HepG2 (cell line): ENCODE results near the gene C20orf144. TPM values are rescaled to one million over a fixed set of nuclear protein-coding genes. Genes with fewer than 3 reads are reported as not detected.

Experiments used
- ETV5 ChIP-seq: IDR thresholded peaks from 2 replicates; pipeline ENCODE4 v1.6.1; 2018; ENCODE audit warnings: missing biosample characterization, missing genetic modification reagents, inconsistent platforms, borderline replicate concordance
- HCFC1 ChIP-seq: fragments of 150-350 bp; IDR thresholded peaks from 2 replicates; pipeline ENCODE4 v1.6.1; 2014; ENCODE audit warnings: low read depth, low read length
- HINFP ChIP-seq: sonication (generic); formaldehyde crosslinking; IDR thresholded peaks from 2 replicates; pipeline ENCODE4 v1.4.0; 2020; ENCODE audit warnings: low read depth, mild to moderate bottlenecking, missing genetic modification reagents
- HNF1A ChIP-seq, 2 experiments: sonication (generic) in 1 of 2; formaldehyde crosslinking in 1 of 2; IDR thresholded peaks; 2 replicates each; pipeline versions ENCODE4 v1.4.0 to v1.6.1; 2016 to 2020; ENCODE audit warnings: borderline replicate concordance in 1 of 2, low read depth in 1 of 2, mild to moderate bottlenecking in 1 of 2, missing genetic modification reagents in 1 of 2
- IRX3 ChIP-seq: sonication (generic); formaldehyde crosslinking; IDR thresholded peaks from 2 replicates; pipeline ENCODE4 v1.8.1; 2023; ENCODE audit warnings: mild to moderate bottlenecking, low read depth, missing genetic modification reagents, borderline replicate concordance
- JARID2 ChIP-seq: sonication (generic); formaldehyde crosslinking; IDR thresholded peaks from 2 replicates; pipeline ENCODE4 v1.8.1; 2023; ENCODE audit warnings: missing genetic modification reagents, inconsistent platforms; ENCODE audit not compliant: insufficient replicate concordance
- MTERF4 ChIP-seq: sonication (generic); formaldehyde crosslinking; IDR thresholded peaks from 2 replicates; pipeline ENCODE4 v1.8.0; 2023; ENCODE audit warnings: mild to moderate bottlenecking, missing genetic modification reagents
- PLSCR1 ChIP-seq: sonication (generic); formaldehyde crosslinking; IDR thresholded peaks from 2 replicates; pipeline ENCODE4 v1.5.0; 2020; ENCODE audit warnings: missing genetic modification reagents, mild to moderate bottlenecking, borderline replicate concordance
- RARA ChIP-seq: IDR thresholded peaks from 2 replicates; pipeline ENCODE4 v1.6.1; 2016; ENCODE audit warnings: missing genetic modification reagents, missing compliant biosample characterization
- REPIN1 ChIP-seq: sonication (generic); formaldehyde crosslinking; IDR thresholded peaks from 2 replicates; pipeline ENCODE4 v1.8.0; 2022; ENCODE audit warnings: missing genetic modification reagents, low read depth, mild to moderate bottlenecking, borderline replicate concordance
- RXRA ChIP-seq: sonication (generic); formaldehyde crosslinking; IDR thresholded peaks from 2 replicates; pipeline ENCODE4 v1.5.1; 2020; ENCODE audit warnings: missing genetic modification reagents
- SMARCC2 ChIP-seq: fragments of 450-650 bp; IDR thresholded peaks from 2 replicates; pipeline ENCODE4 v1.6.1; 2017; ENCODE audit warnings: antibody characterized with exemption, mild to moderate bottlenecking
- SNAI1 ChIP-seq: sonication (generic); formaldehyde crosslinking; IDR thresholded peaks from 2 replicates; pipeline ENCODE4 v1.5.0; 2020; ENCODE audit warnings: mild to moderate bottlenecking, missing genetic modification reagents, borderline replicate concordance
- ZC3H4 ChIP-seq: sonication (generic); formaldehyde crosslinking; IDR thresholded peaks from 2 replicates; pipeline ENCODE4 v1.4.0; 2020; ENCODE audit warnings: missing genetic modification reagents, borderline replicate concordance
- ZNF367 ChIP-seq: sonication (generic); formaldehyde crosslinking; IDR thresholded peaks from 2 replicates; pipeline ENCODE4 v1.4.0; 2020; ENCODE audit warnings: missing genetic modification reagents, borderline replicate concordance
- ZNF557 ChIP-seq: sonication (generic); formaldehyde crosslinking; IDR thresholded peaks from 2 replicates; pipeline ENCODE4 v1.4.0; 2020; ENCODE audit warnings: missing genetic modification reagents
- ZNF564 ChIP-seq: sonication (generic); formaldehyde crosslinking; IDR thresholded peaks from 2 replicates; pipeline ENCODE4 v1.8.1; 2023; ENCODE audit warnings: mild to moderate bottlenecking, missing genetic modification reagents
- ZNF775 ChIP-seq: sonication (generic); formaldehyde crosslinking; IDR thresholded peaks from 2 replicates; pipeline ENCODE4 v1.4.0; 2020; ENCODE audit warnings: missing genetic modification reagents, mild to moderate bottlenecking, moderate library complexity, borderline replicate concordance
- polyA plus RNA-seq, 8 experiments: library from polyadenylated mRNA; depleted of rRNA in 3 of 8; stranded (reverse) in 7 of 8; unstranded in 1 of 8; fragments of >200 nt; fragmentation: Illumina TruSeq in 4 of 8; extraction: Trizol in 4 of 8; gene quantifications; 2 replicates each; pipeline versions ENCODE4 v1.2.1 to v1.2.3, GENCODE V29; 2011 to 2016; ENCODE audit warnings: low read depth in 4 of 8, missing spikeins in 1 of 8, mixed read lengths in 1 of 8; ENCODE audit not compliant: insufficient read depth in 1 of 8
- total RNA-seq, 5 experiments: library from RNA; depleted of rRNA; stranded (reverse); fragments of >200 nt; fragmentation: Illumina TruSeq; extraction: Trizol; gene quantifications; 2 replicates each; pipeline ENCODE4 v1.2.3, GENCODE V29; 2016; ENCODE audit warnings: low read depth in 1 of 5

Gene C20orf144
- total and polyA plus RNA-seq, 2 of the 13 experiments (the other 11 are each of a cell fraction or from before 2014, with no cell fraction given) = 0.09 to 0.16 TPM

- TF ChIP-seq MTERF4 (CRISPR knock-in tag) (peak; percentile 50), ZNF367 (CRISPR knock-in tag) (peak; percentile 82), HNF1A (IDR thresholded peaks at IDR 0.05; ENCODE audit: low read depth) (no peak), HNF1A (CRISPR knock-in tag; IDR thresholded peaks at IDR 0.05; ENCODE audit: borderline replicate concordance) (peak; percentile 66; the same call in 1 of the 2 replicates), RXRA (CRISPR knock-in tag) (no peak; the same call in 1 of the 2 replicates), SMARCC2 (no peak), ZC3H4 (CRISPR knock-in tag) (peak; percentile 81; the same call in 1 of the 2 replicates), IRX3 (CRISPR knock-in tag) (peak; percentile 93), SNAI1 (CRISPR knock-in tag) (no peak), ETV5 (CRISPR knock-in tag) (peak; percentile 96), JARID2 (CRISPR knock-in tag) (peak; percentile 82), HINFP (CRISPR knock-in tag) (no peak), RARA (peak; percentile 13; the same call in 1 of the 2 replicates), PLSCR1 (CRISPR knock-in tag) (0 out of 2 replicates have a peak, but pooled peaks have one; percentile 42), ZNF557 (CRISPR knock-in tag) (peak; percentile 70; the same call in 1 of the 2 replicates), HCFC1 (no peak; the same call in 1 of the 2 replicates), REPIN1 (CRISPR knock-in tag) (peak; percentile 93), ZNF775 (CRISPR knock-in tag) (no peak), ZNF564 (peak; percentile 77)
Measured at GRCh38 chr20:33663161-33664084, 1.3 kb downstream of the C20orf144 start (continued).
